Activated CD4-positive, alpha-beta T cell treated with anti-CD3 and anti-CD28 coated beads, Interleukin-2, amount 10 ng/mL, durations not matched to agents 24 days and 14 days (primary cell): ENCODE measurements around the gene PLCXD1. TPM values are rescaled to one million over a fixed set of nuclear protein-coding genes. Genes with fewer than 3 reads are reported as not detected.
"Not testable (repeated sequence)": the region's sequence is repeated elsewhere in the genome, so short reads cannot be mapped to it uniquely, and the experiment has no call there.

Experiments used
- DNase-seq: peaks from one replicate; pipeline ENCODE4 v3.0.0; 2022
- H3K27ac Mint-ChIP-seq: one replicate; pipeline ENCODE4 v1.8.0; 2022; ENCODE audit warnings: mild to moderate bottlenecking, mixed read lengths
- H3K27me3 Mint-ChIP-seq: one replicate; pipeline ENCODE4 v1.8.0; 2022; ENCODE audit warnings: mixed read lengths
- H3K36me3 Mint-ChIP-seq: one replicate; pipeline ENCODE4 v1.8.0; 2022; ENCODE audit warnings: low read depth, mild to moderate bottlenecking, mixed read lengths
- H3K4me1 Mint-ChIP-seq: one replicate; pipeline ENCODE4 v1.8.0; 2021; ENCODE audit warnings: mixed read lengths
- H3K4me3 Mint-ChIP-seq: one replicate; pipeline ENCODE4 v1.8.0; 2022; ENCODE audit warnings: mild to moderate bottlenecking, moderate library complexity, mixed read lengths
- H3K9me3 Mint-ChIP-seq: one replicate; pipeline ENCODE4 v1.8.0; 2021; ENCODE audit warnings: mixed read lengths
- intact Hi-C: fragments of 100-400 bp; cut with micrococcal nuclease; formaldehyde crosslinking; loops from one replicate; pipeline ENCODE4 v1.15.1; 2023
- total RNA-seq: library from RNA; stranded (reverse); gene quantifications from 2 replicates; pipeline ENCODE4 v1.2.3, GENCODE V29; 2022

PLCXD1 gene
- total RNA-seq, 1 donor from 2014 or later = 68.7 TPM

DNA sequence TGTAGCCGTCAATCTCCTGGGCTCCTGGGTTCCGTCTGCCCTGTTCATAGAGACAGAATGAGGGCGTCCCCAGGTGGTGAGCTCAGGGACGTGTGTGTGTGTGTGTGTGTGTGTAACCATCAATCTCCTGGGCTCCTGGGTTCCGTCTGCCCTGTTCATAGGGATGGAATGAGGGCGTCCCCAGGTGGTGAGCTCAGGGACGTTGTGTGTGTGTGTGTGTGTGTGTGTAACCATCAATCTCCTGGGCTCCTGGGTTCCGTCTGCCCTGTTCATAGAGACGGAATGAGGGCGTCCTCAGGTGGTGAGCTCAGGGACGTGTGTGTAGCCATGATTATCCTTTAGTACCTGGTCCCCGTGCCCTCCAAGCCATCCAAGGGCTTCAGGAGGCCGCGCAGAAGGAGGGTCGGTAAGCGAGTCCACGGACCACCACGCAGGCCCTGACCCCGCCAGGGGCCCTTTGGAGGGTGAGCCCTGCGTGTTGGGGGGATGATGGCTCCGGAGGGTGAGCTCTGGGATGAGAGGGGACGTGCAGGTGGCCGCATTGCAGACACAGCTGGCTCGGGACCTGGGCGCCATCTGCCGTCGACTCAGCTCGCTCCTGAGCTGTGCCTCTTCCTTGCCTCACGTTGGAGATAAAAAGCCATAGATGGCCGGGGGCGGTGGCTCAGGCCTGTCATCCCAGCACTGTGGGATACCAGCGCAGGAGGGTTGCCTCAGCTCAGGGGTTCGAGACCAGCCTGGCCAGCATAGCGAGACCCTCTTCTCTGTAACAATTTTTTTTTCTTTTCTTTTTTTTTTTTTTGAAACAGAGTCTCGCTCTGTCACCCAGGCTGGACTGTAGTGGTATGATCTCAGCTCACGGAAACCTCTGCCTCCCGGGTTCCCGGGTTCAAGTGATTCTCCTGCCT is 42.8 kb downstream of the PLCXD1 start:
- H3K27me3 Mint-ChIP-seq = peaks cover 2% of the 10 kb centered on the region
- no peaks in the 10 kb centered on the region for H3K36me3 Mint-ChIP-seq
- DNase-seq = no peak
- H3K4me3 Mint-ChIP-seq = peak overlapping the region; percentile 69
- intact Hi-C loops = no loop called here
- no peaks in the 10 kb centered on the region for H3K9me3 Mint-ChIP-seq
- H3K4me1 Mint-ChIP-seq = peaks cover 18% of the 10 kb centered on the region
- no peak overlapping the region for H3K27ac Mint-ChIP-seq

GRCh38 chrX:324664-325063 is 43.5 kb downstream of the PLCXD1 start:
- H3K27ac Mint-ChIP-seq, H3K4me3 Mint-ChIP-seq, intact Hi-C loops, H3K36me3 Mint-ChIP-seq, H3K27me3 Mint-ChIP-seq, H3K9me3 Mint-ChIP-seq, DNase-seq: not testable (repeated sequence)
- peaks cover 18% of the 10 kb centered on the region for H3K4me1 Mint-ChIP-seq

- Mint-ChIP-seq H3K9me3 (no peaks in the 10 kb centered on the region), H3K27ac (no peak overlapping the region), H3K4me1 (peaks cover 10% of the 10 kb centered on the region), H3K27me3 (peaks cover 2% of the 10 kb centered on the region), H3K4me3 (no peak overlapping the region), H3K36me3 (no peaks in the 10 kb centered on the region)
- DNase-seq = no peak
- intact Hi-C loops = no loop called here
Measured at GRCh38 chrX:327660-328126, 46.5 kb downstream of the PLCXD1 start.

DNA sequence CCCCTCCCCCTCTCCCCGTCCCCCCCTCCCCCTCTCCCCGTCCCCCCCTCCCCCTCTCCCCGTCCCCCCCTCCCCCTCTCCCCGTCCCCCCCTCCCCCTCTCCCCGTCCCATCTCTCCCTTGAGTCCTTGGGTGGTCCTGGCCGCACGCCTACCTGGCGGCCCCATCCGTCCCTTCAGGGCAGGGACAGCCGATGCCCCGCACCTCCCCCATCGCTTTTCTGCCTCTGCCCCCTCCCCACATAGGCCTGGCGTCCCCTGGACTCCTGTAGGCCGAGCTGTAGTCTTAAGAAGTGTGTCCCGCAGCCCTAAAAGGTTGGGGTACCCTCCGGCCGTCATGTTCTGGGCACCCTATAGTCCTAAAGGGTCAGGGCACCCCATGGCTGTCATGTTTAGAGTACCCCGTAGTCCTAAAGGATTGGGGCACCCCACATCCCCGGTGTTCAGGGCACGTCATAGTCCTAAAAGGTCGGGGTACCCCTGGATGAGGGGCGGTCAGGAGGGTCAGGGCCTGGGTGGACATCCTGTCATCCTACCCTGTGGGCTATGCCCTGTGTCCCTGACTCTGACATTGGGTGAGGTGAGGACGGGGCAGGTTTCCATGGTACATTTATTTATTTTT is 48.2 kb downstream of the PLCXD1 start:
- Mint-ChIP-seq H3K27me3 (no peaks in the 10 kb centered on the region), H3K36me3 (peaks cover 1% of the 10 kb centered on the region), H3K27ac (no peak overlapping the region), H3K4me1 (peaks cover 2% of the 10 kb centered on the region), H3K9me3 (no peaks in the 10 kb centered on the region), H3K4me3 (no peak overlapping the region)
- DNase-seq = no peak
- intact Hi-C loops = no loop called here

DNA sequence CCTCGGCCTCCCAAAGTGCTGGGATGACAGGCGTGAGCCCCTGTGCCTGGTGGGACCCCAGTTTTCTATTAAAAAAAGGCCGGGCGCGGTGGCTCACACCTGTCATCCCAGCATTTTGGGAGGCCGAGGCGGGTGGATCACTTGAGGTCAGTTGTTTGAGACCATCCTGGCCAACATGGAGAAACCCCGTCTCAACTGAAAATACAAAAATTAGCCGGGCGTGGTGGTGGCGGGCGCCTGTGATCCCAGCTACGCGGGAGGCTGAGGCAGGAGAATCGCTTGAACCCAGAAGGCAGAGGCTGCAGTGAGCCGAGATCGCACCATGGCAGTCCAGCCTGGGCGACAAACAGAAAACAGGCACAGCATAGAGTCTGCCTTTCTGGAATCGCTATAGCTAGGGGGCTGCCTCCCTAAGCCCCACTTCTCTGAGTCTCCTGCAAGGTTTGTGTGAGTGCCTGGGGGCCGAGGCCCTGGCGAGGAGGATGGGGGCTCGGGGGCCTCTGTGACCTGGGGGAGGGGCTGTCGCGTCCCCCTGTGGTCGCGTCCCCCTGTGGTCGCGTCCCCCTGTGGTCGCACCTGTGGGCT is 49.1 kb downstream of the PLCXD1 start:
- H3K36me3 Mint-ChIP-seq, H3K27me3 Mint-ChIP-seq, H3K4me3 Mint-ChIP-seq, H3K27ac Mint-ChIP-seq, DNase-seq, H3K9me3 Mint-ChIP-seq, H3K4me1 Mint-ChIP-seq, intact Hi-C loops: not testable (repeated sequence)

DNA sequence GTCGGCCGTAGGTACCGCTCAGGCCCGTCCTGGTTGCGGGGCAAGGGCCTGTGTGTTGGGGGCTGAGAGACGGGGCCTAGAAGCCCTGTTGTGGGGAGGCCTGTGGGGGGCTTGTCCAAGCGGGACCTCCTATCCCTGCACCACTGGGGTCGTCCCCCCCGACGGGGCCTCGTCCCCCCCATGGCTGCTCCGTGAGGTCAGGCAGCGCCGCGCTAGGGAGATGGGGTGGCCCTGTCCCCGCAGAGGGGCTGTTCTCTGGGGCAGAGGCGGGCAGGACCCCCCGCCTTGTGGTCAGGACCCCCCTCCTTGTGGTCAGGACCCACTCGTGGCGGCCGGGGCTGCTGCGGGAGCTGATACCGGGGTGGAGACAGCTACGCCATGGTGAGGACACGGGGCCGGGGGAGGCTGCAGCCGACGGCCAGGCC is 49.6 kb downstream of the PLCXD1 start:
- H3K36me3 Mint-ChIP-seq = peaks cover 1% of the 10 kb centered on the region
- H3K4me3 Mint-ChIP-seq = no peak overlapping the region
- no peaks in the 10 kb centered on the region for H3K4me1 Mint-ChIP-seq
- H3K27me3 Mint-ChIP-seq = no peaks in the 10 kb centered on the region
- intact Hi-C loops = no loop called here
- DNase-seq = no peak
- H3K9me3 Mint-ChIP-seq = no peaks in the 10 kb centered on the region
- H3K27ac Mint-ChIP-seq = no peak overlapping the region

- peaks cover 4% of the 10 kb centered on the region for H3K36me3 Mint-ChIP-seq
- no peak for DNase-seq
- no peaks in the 10 kb centered on the region for H3K4me1 Mint-ChIP-seq
- no peak overlapping the region for H3K4me3 Mint-ChIP-seq
- H3K27me3 Mint-ChIP-seq = no peaks in the 10 kb centered on the region
- intact Hi-C loops = no loop called here
- no peak overlapping the region for H3K27ac Mint-ChIP-seq
- no peaks in the 10 kb centered on the region for H3K9me3 Mint-ChIP-seq
Measured at GRCh38 chrX:331151-331824, 50.1 kb downstream of the PLCXD1 start.

DNA sequence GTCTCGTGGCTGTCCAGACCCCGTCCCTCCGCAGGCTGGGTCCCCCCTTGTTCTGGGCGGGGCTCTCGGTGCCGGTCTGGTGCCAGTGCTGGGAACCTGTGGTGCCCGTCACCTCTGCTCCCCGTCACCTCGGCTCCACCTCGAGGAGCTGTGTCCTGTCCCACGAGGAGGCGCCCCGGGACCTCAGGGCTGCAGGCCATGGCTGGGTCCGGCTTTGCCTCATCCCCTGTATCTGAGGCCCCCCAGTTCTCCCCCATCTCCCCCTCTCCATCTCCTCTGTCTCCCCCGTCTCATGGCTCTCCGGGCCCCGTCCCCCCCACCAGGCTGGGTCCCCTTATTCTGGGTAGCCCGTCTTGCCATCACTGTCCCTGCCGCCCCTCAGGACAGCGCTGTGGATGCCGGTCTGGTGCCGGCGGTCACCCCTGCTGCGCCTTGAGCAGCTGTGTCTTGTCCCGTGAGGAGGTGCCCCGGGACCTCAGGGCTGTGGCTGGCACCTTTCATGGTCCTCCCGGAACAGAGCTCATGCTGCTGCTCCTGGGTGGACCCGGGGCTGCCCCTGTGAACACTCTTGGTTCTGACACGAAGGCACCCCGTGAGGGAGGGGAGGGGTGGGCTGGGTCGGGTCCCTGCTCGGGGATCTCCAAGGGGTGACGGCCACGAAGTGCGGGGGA is 50.8 kb downstream of the PLCXD1 start:
- intact Hi-C loops = no loop called here
- Mint-ChIP-seq H3K27ac (no peak overlapping the region), H3K4me3 (no peak overlapping the region), H3K9me3 (no peaks in the 10 kb centered on the region), H3K36me3 (peaks cover 9% of the 10 kb centered on the region), H3K4me1 (no peaks in the 10 kb centered on the region), H3K27me3 (no peaks in the 10 kb centered on the region)
- no peak for DNase-seq

GRCh38 chrX:332496-332860 is 51.3 kb downstream of the PLCXD1 start:
- intact Hi-C loops = no loop called here
- Mint-ChIP-seq H3K9me3 (no peaks in the 10 kb centered on the region), H3K27me3 (no peaks in the 10 kb centered on the region), H3K4me3 (no peak overlapping the region), H3K4me1 (no peaks in the 10 kb centered on the region), H3K36me3 (peaks cover 12% of the 10 kb centered on the region), H3K27ac (no peak overlapping the region)
- no peak for DNase-seq

GRCh38 chrX:332916-333610 is 51.9 kb downstream of the PLCXD1 start:
- Mint-ChIP-seq H3K36me3 (peaks cover 18% of the 10 kb centered on the region), H3K4me1 (no peaks in the 10 kb centered on the region), H3K4me3 (no peak overlapping the region), H3K9me3 (no peaks in the 10 kb centered on the region), H3K27me3 (no peaks in the 10 kb centered on the region), H3K27ac (no peak overlapping the region)
- DNase-seq = no peak
- intact Hi-C loops = no loop called here

- no peaks in the 10 kb centered on the region for H3K4me1 Mint-ChIP-seq
- intact Hi-C loops = no loop called here
- DNase-seq = no peak
- no peaks in the 10 kb centered on the region for H3K27me3 Mint-ChIP-seq
- peaks cover 24% of the 10 kb centered on the region for H3K36me3 Mint-ChIP-seq
- H3K9me3 Mint-ChIP-seq = no peaks in the 10 kb centered on the region
- no peak overlapping the region for H3K27ac Mint-ChIP-seq
- no peak overlapping the region for H3K4me3 Mint-ChIP-seq
Measured at GRCh38 chrX:333611-334311, 52.6 kb downstream of the PLCXD1 start.

DNA sequence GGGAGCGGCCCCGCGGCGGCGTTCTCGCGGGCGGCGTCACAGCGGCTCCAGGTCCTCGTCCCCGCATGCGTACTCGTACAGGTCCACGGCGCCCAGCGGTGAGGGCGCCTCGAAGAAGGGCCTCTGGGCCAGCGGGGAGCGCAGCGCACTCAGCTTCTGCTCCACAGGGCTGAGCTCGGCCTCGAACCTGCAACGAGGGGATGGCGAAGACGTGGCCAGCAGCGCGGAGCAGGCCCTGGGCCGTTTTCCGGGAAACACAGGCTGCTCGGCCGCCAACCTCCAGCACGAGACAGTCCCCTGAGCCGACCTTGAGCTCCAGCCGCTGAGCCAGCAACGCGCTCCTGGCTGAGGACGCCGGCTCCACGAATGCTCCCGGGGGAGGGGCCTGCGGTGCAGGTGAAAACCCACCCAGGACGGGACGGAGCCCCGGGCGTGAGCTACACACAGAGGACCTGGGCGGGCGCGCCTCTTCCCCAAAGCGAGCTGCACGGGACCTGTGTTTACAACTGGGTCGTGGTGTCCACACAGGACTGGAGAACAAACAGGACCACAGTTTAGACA is 53.2 kb downstream of the PLCXD1 start:
- no peak for DNase-seq
- no peaks in the 10 kb centered on the region for H3K9me3 Mint-ChIP-seq
- no peak overlapping the region for H3K27ac Mint-ChIP-seq
- intact Hi-C loops = no loop called here
- no peaks in the 10 kb centered on the region for H3K27me3 Mint-ChIP-seq
- H3K4me3 Mint-ChIP-seq = no peak overlapping the region
- peaks cover 27% of the 10 kb centered on the region for H3K36me3 Mint-ChIP-seq
- no peaks in the 10 kb centered on the region for H3K4me1 Mint-ChIP-seq
